HEK293T (cell line): ENCODE results near the gene DAPK1.

Source experiments
- CTCF ChIA-PET: fragments of 350-600 bp; formaldehyde crosslinking; extraction: SDS; loops from one replicate; lab custom pipeline; 2021; ENCODE audit warnings: antibody characterized with exemption, inconsistent platforms; lab: Yijun Ruan, JAX
- POLR2A ChIA-PET: fragments of 350-600 bp; formaldehyde crosslinking; extraction: SDS; loops from one replicate; lab custom pipeline; 2020; ENCODE audit warnings: antibody characterized with exemption, inconsistent platforms; lab: Yijun Ruan, JAX
- DNase-seq: peaks from one replicate; pipeline ENCODE4 v3.0.0; 2012; ENCODE audit warnings: mixed read lengths; ENCODE audit errors: extremely low spot score
- ARNT ChIP-seq: fragments of 450-650 bp; IDR thresholded peaks from 2 replicates; pipeline ENCODE4 v1.6.1; 2017; ENCODE audit warnings: mild to moderate bottlenecking
- BHLHE40 ChIP-seq: fragments of 450-650 bp; IDR thresholded peaks from 2 replicates; pipeline ENCODE4 v1.6.1; 2016; ENCODE audit warnings: mild to moderate bottlenecking, moderate library complexity, borderline replicate concordance
- CTBP1 ChIP-seq: fragments of 450-650 bp; IDR thresholded peaks from 2 replicates; pipeline ENCODE4 v1.6.1; 2016; ENCODE audit warnings: borderline replicate concordance
- ELF4 ChIP-seq: fragments of 450-650 bp; IDR thresholded peaks from 2 replicates; pipeline ENCODE4 v1.6.1; 2017; ENCODE audit warnings: antibody characterized with exemption
- FOXA1 ChIP-seq: fragments of 450-650 bp; IDR thresholded peaks from 2 replicates; pipeline ENCODE4 v1.6.1; 2016; ENCODE audit warnings: mild to moderate bottlenecking
- FOXK2 ChIP-seq: fragments of 450-650 bp; IDR thresholded peaks from 2 replicates; pipeline ENCODE4 v1.6.1; 2016; ENCODE audit warnings: mild to moderate bottlenecking
- FOXM1 ChIP-seq: fragments of 450-650 bp; IDR thresholded peaks from 2 replicates; pipeline ENCODE4 v1.6.1; 2017; ENCODE audit warnings: mild to moderate bottlenecking, borderline replicate concordance
- HDGF ChIP-seq: fragments of 450-650 bp; IDR thresholded peaks from 2 replicates; pipeline ENCODE4 v1.6.1; 2017; ENCODE audit warnings: antibody characterized with exemption, borderline replicate concordance
- L3MBTL2 ChIP-seq: fragments of 450-650 bp; conservative IDR thresholded peaks from 2 replicates; pipeline ENCODE4 v1.6.1; 2016; ENCODE audit warnings: mild to moderate bottlenecking
- LEF1 ChIP-seq: fragments of 450-650 bp; IDR thresholded peaks from 2 replicates; pipeline ENCODE4 v1.6.1; 2017; ENCODE audit warnings: mild to moderate bottlenecking, borderline replicate concordance
- NFRKB ChIP-seq: fragments of 450-650 bp; IDR thresholded peaks from 2 replicates; pipeline ENCODE4 v1.6.1; 2016; ENCODE audit warnings: mild to moderate bottlenecking, moderate library complexity
- PKNOX1 ChIP-seq: fragments of 450-650 bp; IDR thresholded peaks from 2 replicates; pipeline ENCODE4 v1.6.1; 2016
- SP1 ChIP-seq: fragments of 450-650 bp; IDR thresholded peaks from 2 replicates; pipeline ENCODE4 v1.6.1; 2017
- SUZ12 ChIP-seq: fragments of 450-650 bp; IDR thresholded peaks from 2 replicates; pipeline ENCODE4 v1.6.1; 2016; ENCODE audit warnings: mild to moderate bottlenecking
- TARDBP ChIP-seq: fragments of 450-650 bp; IDR thresholded peaks from 2 replicates; pipeline ENCODE4 v1.6.1; 2016
- ZNF384 ChIP-seq: fragments of 450-650 bp; IDR thresholded peaks from 2 replicates; pipeline ENCODE4 v1.6.1; 2016

DAPK1 gene

GRCh38 chr9:87622098-87622497 lies 124.4 kb downstream of the DAPK1 start:
- TF ChIP-seq L3MBTL2 (no peak), FOXM1 (no peak), ZNF384 (no peak)
- ChIA-PET CTCF (no interaction called here), POLR2A (no interaction called here)
- DNase-seq, result no peak

- POLR2A ChIA-PET, result no interaction called here
- CTCF ChIA-PET, result interaction anchor here (1.0 kb wide), 1 partner anchor 9 kb away, joined by 3 read pairs; no protein-coding TSS in a partner anchor
- no peak for DNase-seq
- TF ChIP-seq FOXK2, result no peak
- no peak for TF ChIP-seq LEF1
- no peak for TF ChIP-seq ZNF384
- no peak for TF ChIP-seq CTBP1
- TF ChIP-seq L3MBTL2, result no peak
- TF ChIP-seq SP1, result no peak
- no peak for TF ChIP-seq BHLHE40
Observed at GRCh38 chr9:87622923-87623322, 125.3 kb downstream of the DAPK1 start.

GRCh38 chr9:87628346-87628745 lies 130.7 kb downstream of the DAPK1 start:
- ChIA-PET CTCF (no interaction called here), POLR2A (no interaction called here)
- TF ChIP-seq ARNT (no peak), LEF1 (no peak), CTBP1 (no peak), FOXM1 (no peak), ELF4 (no peak), FOXK2 (no peak), PKNOX1 (no peak), ZNF384 (no peak), SUZ12 (no peak), HDGF (no peak), TARDBP (no peak)
- DNase-seq, result no peak

GRCh38 chr9:87629104-87629503 lies 131.4 kb downstream of the DAPK1 start:
- POLR2A ChIA-PET, result no interaction called here
- DNase-seq, result no peak
- TF ChIP-seq L3MBTL2, result no peak
- TF ChIP-seq FOXA1, result no peak
- no peak for TF ChIP-seq CTBP1
- TF ChIP-seq FOXK2, result no peak
- TF ChIP-seq NFRKB, result no peak
- no peak for TF ChIP-seq HDGF
- no peak for TF ChIP-seq ARNT
- no peak for TF ChIP-seq ZNF384
- TF ChIP-seq TARDBP, result no peak
- no peak for TF ChIP-seq LEF1
- CTCF ChIA-PET, result no interaction called here

- TF ChIP-seq FOXM1 (no peak), SUZ12 (no peak), FOXA1 (no peak)
- ChIA-PET POLR2A (no interaction called here), CTCF (no interaction called here)
- DNase-seq, result no peak
Observed at GRCh38 chr9:87630266-87630665, 132.6 kb downstream of the DAPK1 start.

- no peak for TF ChIP-seq SUZ12
- TF ChIP-seq NFRKB, result no peak
- TF ChIP-seq ZNF384, result no peak
- TF ChIP-seq SP1, result no peak
- TF ChIP-seq LEF1, result no peak
- TF ChIP-seq ELF4, result no peak
- no peak for TF ChIP-seq FOXA1
- TF ChIP-seq BHLHE40, result no peak
- no peak for TF ChIP-seq ARNT
- TF ChIP-seq CTBP1, result no peak
- no peak for TF ChIP-seq PKNOX1
- no peak for TF ChIP-seq L3MBTL2
- TF ChIP-seq FOXK2, result no peak
- TF ChIP-seq TARDBP, result no peak
- TF ChIP-seq HDGF, result no peak
- no peak for TF ChIP-seq FOXM1
- ChIA-PET POLR2A (no interaction called here), CTCF (no interaction called here)
- no peak for DNase-seq
Observed at GRCh38 chr9:87630846-87631245, 133.2 kb downstream of the DAPK1 start.

GRCh38 chr9:87635656-87636501 lies 138.2 kb downstream of the DAPK1 start:
- TF ChIP-seq FOXA1, result no peak
- TF ChIP-seq SUZ12, result no peak
- TF ChIP-seq SP1, result no peak
- no peak for TF ChIP-seq PKNOX1
- TF ChIP-seq LEF1, result no peak
- no peak for TF ChIP-seq TARDBP
- TF ChIP-seq HDGF, result no peak
- no peak for TF ChIP-seq FOXM1
- TF ChIP-seq L3MBTL2, result no peak
- no peak for TF ChIP-seq BHLHE40
- ChIA-PET POLR2A (no interaction called here), CTCF (no interaction called here)
- DNase-seq, result no peak
